ENCODE measurements around the gene SLC6A3.

The SLC6A3 gene

GRCh38 chr5:1362242-1363015 lies 82.8 kb downstream of the SLC6A3 start:
- TF ChIP-seq TAF1 (IDR thresholded peaks at IDR 0.05; ENCODE audit: borderline replicate concordance, insufficient read depth, low read length) (no peak), SIN3A (IDR thresholded peaks at IDR 0.05; ENCODE audit: borderline replicate concordance, insufficient read depth, low read length) (no peak), REST (IDR thresholded peaks at IDR 0.05; ENCODE audit: insufficient read depth in 1 of 2, low read depth in 2 of 2, low read length in 2 of 2) (no peak), FOXP2 (optimal IDR thresholded peaks at IDR 0.05; ENCODE audit: borderline replicate concordance, extremely low read depth, extremely low read length, insufficient read depth) (no peak), POLR2AphosphoS5 (IDR thresholded peaks at IDR 0.05; ENCODE audit: low read depth, low read length) (no peak)

- TF ChIP-seq SIN3A (IDR thresholded peaks at IDR 0.05; ENCODE audit: borderline replicate concordance, insufficient read depth, low read length) (no peak), POLR2AphosphoS5 (IDR thresholded peaks at IDR 0.05; ENCODE audit: low read depth, low read length) (no peak), TAF1 (IDR thresholded peaks at IDR 0.05; ENCODE audit: borderline replicate concordance, insufficient read depth, low read length) (no peak), FOXP2 (optimal IDR thresholded peaks at IDR 0.05; ENCODE audit: borderline replicate concordance, extremely low read depth, extremely low read length, insufficient read depth) (no peak), REST (IDR thresholded peaks at IDR 0.05; ENCODE audit: insufficient read depth in 1 of 2, low read depth in 2 of 2, low read length in 2 of 2) (no peak)
Observed at GRCh38 chr5:1360861-1361260, 84.4 kb downstream of the SLC6A3 start.

- TF ChIP-seq POLR2AphosphoS5 (IDR thresholded peaks at IDR 0.05; ENCODE audit: low read depth, low read length) (no peak), FOXP2 (optimal IDR thresholded peaks at IDR 0.05; ENCODE audit: borderline replicate concordance, extremely low read depth, extremely low read length, insufficient read depth) (no peak), TAF1 (IDR thresholded peaks at IDR 0.05; ENCODE audit: borderline replicate concordance, insufficient read depth, low read length) (no peak), SIN3A (IDR thresholded peaks at IDR 0.05; ENCODE audit: borderline replicate concordance, insufficient read depth, low read length) (no peak), REST (IDR thresholded peaks at IDR 0.05; ENCODE audit: insufficient read depth in 1 of 2, low read depth in 2 of 2, low read length in 2 of 2) (no peak)
Observed at GRCh38 chr5:1359713-1360112, 85.5 kb downstream of the SLC6A3 start.

GRCh38 chr5:1359031-1359645 lies 86.1 kb downstream of the SLC6A3 start:
- TF ChIP-seq REST (IDR thresholded peaks at IDR 0.05; ENCODE audit: insufficient read depth in 1 of 2, low read depth in 2 of 2, low read length in 2 of 2) = no peak
- no peak for TF ChIP-seq POLR2AphosphoS5 (IDR thresholded peaks at IDR 0.05; ENCODE audit: low read depth, low read length)
- TF ChIP-seq FOXP2 (optimal IDR thresholded peaks at IDR 0.05; ENCODE audit: borderline replicate concordance, extremely low read depth, extremely low read length, insufficient read depth) = no peak
- TF ChIP-seq SIN3A (IDR thresholded peaks at IDR 0.05; ENCODE audit: borderline replicate concordance, insufficient read depth, low read length) = no peak
- TF ChIP-seq TAF1 (IDR thresholded peaks at IDR 0.05; ENCODE audit: borderline replicate concordance, insufficient read depth, low read length) = no peak
